Activated CD8-positive, alpha-beta memory T cell treated with anti-CD3 and anti-CD28 coated beads for 48 hours (primary cell): ENCODE data around the gene KCNJ8.

Source experiments
- DNase-seq, 3 experiments: peaks; one replicate each; pipeline ENCODE4 v3.0.0-alpha.2; 2020; ENCODE audit warnings: low read depth in 2 of 3, low spot score in 2 of 3

KCNJ8 gene

GRCh38 chr12:21718403-21718802 lies 56.1 kb downstream of the KCNJ8 start:
- DNase-seq, result no peak

- DNase-seq, result no peak
Measured at GRCh38 chr12:21717767-21718166, 56.7 kb downstream of the KCNJ8 start.

DNA sequence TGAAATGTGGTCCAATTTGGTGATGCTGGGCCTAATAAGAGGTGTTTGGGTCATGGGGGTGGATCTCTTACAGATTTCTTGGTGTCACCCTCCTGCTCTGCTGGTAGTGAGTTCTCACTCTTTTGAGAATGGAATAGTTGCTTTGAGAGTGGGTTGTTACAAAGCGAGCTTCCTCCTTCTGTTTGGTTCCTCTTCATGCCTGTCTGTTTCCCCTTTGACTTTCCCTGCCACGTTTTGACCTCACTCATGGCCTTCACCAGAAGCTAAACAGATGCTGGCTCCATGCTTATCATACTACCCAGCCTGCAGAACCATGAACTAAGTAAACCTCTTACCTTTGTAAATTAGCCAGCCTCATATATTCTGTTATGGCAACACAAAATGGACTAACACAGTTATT lies 59.1 kb downstream of the KCNJ8 start:
- no peak for DNase-seq
